Lower lobe of right lung (tissue), 2 donors: ENCODE data around the gene PPM1D. TPM values are rescaled to one million over a fixed set of nuclear protein-coding genes. Genes with fewer than 3 reads are reported as not detected.

Experiments
- ATAC-seq, 2 donors: fragments of 200-7000 bp; cut with Tn5 transposase; one replicate each; pipeline ENCODE4 v1.9.1; 2020 to 2022; ENCODE audit warnings: mild to moderate bottlenecking in 2 of 2, moderate library complexity in 2 of 2
- DNase-seq: peaks from one replicate; pipeline ENCODE4 v3.0.0-alpha.2; 2020
- H3K27ac ChIP-seq: fragments of 200-600 bp; one replicate; pipeline ENCODE4 v1.8.0; 2022
- H3K27me3 ChIP-seq: fragments of 200-600 bp; one replicate; pipeline ENCODE4 v1.8.0; 2022; ENCODE audit warnings: low read depth
- H3K36me3 ChIP-seq: fragments of 200-600 bp; one replicate; pipeline ENCODE4 v1.8.0; 2022; ENCODE audit warnings: mild to moderate bottlenecking
- H3K4me1 ChIP-seq: fragments of 200-600 bp; one replicate; pipeline ENCODE4 v1.8.0; 2022
- H3K4me3 ChIP-seq: fragments of 200-600 bp; one replicate; pipeline ENCODE4 v1.8.0; 2022; ENCODE audit warnings: mild to moderate bottlenecking
- H3K9me3 ChIP-seq: fragments of 200-600 bp; one replicate; pipeline ENCODE4 v1.8.0; 2022
- intact Hi-C: fragments of 100-400 bp; cut with DNase I; formaldehyde crosslinking; loops from one replicate; pipeline ENCODE4 v1.11.0; 2022
- total RNA-seq: library from RNA; stranded (reverse); fragmentation: NEBNext Ultra II Directional; extraction: Animal tissue kit (Norgen Biotek cat#: 25700); gene quantifications from one replicate; pipeline ENCODE4 v1.2.1, GENCODE V29; 2021
- TF ChIP-seq, protein P1 (sequence below): fragments of 200-600 bp; IDR thresholded peaks from one replicate; pipeline ENCODE4 v1.8.0; 2022; ENCODE audit warnings: antibody characterized with exemption, mild to moderate bottlenecking
- donor health status: DM: no; HTN: yes; CAD: no; lungs with severe emphysema.

PPM1D gene
- total RNA-seq, 1 donor from 2014 or later, result 21.3 TPM

DNA sequence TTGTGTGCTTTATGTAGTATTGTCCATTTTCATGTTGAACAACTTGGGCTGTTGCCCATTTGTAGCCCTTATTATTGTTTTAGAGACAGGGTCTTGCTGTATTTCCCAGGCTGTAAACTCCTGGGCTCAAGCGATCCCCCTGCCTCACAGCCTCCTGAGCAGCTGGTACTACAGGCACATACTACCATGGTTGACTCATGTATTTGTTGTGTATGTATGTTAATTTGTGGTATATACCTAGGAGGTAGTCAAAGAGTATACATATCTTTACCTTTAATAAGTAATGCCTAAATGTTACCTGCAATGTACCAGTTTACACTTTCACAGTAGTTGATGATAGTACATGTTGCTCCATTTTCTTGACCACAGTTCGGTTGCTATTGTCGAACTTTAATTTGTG lies 18.1 kb downstream of the PPM1D start:
- H3K4me3 ChIP-seq, result no peak overlapping the region
- H3K36me3 ChIP-seq, result peaks cover 4% of the 10 kb centered on the region
- H3K27me3 ChIP-seq, result no peaks in the 10 kb centered on the region
- intact Hi-C loops, result no loop called here
- DNase-seq (no peak), ATAC-seq (no peak)
- no peak overlapping the region for H3K27ac ChIP-seq
- TF ChIP-seq, protein P1, sequence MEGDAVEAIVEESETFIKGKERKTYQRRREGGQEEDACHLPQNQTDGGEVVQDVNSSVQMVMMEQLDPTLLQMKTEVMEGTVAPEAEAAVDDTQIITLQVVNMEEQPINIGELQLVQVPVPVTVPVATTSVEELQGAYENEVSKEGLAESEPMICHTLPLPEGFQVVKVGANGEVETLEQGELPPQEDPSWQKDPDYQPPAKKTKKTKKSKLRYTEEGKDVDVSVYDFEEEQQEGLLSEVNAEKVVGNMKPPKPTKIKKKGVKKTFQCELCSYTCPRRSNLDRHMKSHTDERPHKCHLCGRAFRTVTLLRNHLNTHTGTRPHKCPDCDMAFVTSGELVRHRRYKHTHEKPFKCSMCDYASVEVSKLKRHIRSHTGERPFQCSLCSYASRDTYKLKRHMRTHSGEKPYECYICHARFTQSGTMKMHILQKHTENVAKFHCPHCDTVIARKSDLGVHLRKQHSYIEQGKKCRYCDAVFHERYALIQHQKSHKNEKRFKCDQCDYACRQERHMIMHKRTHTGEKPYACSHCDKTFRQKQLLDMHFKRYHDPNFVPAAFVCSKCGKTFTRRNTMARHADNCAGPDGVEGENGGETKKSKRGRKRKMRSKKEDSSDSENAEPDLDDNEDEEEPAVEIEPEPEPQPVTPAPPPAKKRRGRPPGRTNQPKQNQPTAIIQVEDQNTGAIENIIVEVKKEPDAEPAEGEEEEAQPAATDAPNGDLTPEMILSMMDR, result no peak
- H3K4me1 ChIP-seq, result peaks cover 20% of the 10 kb centered on the region
- no peaks in the 10 kb centered on the region for H3K9me3 ChIP-seq

DNA sequence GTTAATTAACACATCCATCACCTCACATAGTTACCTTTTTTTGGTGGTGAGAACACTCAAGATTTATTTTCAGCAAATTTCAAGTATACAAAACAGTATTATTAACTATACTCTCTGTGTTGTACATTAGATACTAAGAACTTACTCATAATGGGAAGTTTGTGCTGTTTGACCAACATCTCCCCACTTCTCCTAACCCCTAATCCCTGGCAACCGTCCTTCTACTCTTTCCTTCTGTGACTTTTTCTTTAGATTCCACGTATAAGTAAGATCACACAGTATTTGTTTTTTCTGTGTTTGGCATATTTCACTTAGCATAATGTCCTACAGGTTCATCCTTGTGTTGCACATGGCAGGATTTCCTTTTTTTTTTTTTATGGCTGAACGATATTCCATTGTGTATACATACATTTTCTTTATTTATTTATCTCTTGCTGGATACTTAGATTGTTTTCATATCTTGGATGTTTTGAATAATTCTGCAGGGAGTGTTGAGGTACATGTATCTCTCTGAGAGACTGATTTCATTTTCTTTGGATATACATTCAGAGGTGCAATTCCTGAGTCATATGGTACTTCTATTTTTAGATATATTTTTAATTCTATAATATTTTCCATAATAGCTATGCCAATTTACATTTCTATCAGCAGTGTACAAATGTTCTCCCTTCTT lies 19.0 kb downstream of the PPM1D start:
- Histone ChIP-seq H3K36me3 (peaks cover 4% of the 10 kb centered on the region), H3K4me1 (peaks cover 14% of the 10 kb centered on the region), H3K9me3 (no peaks in the 10 kb centered on the region), H3K4me3 (no peak overlapping the region), H3K27me3 (no peaks in the 10 kb centered on the region), H3K27ac (no peak overlapping the region)
- TF ChIP-seq, protein P1, result no peak
- ATAC-seq, result no peak
- DNase-seq, result no peak
- intact Hi-C loops, result no loop called here

DNA sequence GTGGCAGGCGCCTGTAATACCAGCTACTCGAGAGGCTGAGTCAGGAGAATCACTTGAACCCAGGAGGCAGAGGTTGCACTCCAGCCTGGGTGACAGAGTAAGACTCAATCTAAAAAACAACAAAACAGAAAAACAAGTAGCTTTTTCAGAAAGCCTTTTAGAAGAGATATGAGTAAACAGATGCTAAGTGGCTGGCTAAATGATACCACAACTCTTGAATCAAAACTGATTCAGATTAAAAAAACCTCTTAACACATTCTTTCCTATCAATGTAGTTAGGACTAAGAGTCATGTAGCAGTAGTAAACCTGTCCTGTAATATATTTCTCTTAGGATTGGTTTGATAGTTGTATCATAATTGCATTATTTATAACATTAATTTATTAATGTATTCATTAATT lies 23.0 kb downstream of the PPM1D start:
- no peak overlapping the region for H3K4me3 ChIP-seq
- peaks cover 14% of the 10 kb centered on the region for H3K4me1 ChIP-seq
- H3K27ac ChIP-seq, result no peak overlapping the region
- intact Hi-C loops, result no loop called here
- no peak for DNase-seq
- ATAC-seq, result no peak
- no peaks in the 10 kb centered on the region for H3K27me3 ChIP-seq
- H3K9me3 ChIP-seq, result no peaks in the 10 kb centered on the region
- TF ChIP-seq, protein P1, result no peak
- H3K36me3 ChIP-seq, result peaks cover 31% of the 10 kb centered on the region

DNA sequence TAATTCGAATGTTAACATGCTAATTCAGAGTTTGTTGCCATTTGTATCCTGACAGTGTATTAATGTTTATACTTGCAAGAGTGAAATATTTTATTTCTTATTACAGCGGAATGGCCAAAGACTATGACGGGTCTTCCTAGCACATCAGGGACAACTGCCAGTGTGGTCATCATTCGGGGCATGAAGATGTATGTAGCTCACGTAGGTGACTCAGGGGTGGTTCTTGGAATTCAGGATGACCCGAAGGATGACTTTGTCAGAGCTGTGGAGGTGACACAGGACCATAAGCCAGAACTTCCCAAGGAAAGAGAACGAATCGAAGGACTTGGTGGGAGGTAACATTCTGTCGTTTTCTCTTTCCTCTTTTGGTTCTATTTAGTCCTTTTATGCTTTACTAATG lies 23.4 kb downstream of the PPM1D start:
- H3K9me3 ChIP-seq, result no peaks in the 10 kb centered on the region
- H3K27ac ChIP-seq, result no peak overlapping the region
- TF ChIP-seq, protein P1, result no peak
- no peaks in the 10 kb centered on the region for H3K27me3 ChIP-seq
- H3K4me1 ChIP-seq, result peaks cover 14% of the 10 kb centered on the region
- H3K4me3 ChIP-seq, result no peak overlapping the region
- peaks cover 35% of the 10 kb centered on the region for H3K36me3 ChIP-seq
- intact Hi-C loops, result no loop called here
- no peak for DNase-seq
- ATAC-seq, result no peak

DNA sequence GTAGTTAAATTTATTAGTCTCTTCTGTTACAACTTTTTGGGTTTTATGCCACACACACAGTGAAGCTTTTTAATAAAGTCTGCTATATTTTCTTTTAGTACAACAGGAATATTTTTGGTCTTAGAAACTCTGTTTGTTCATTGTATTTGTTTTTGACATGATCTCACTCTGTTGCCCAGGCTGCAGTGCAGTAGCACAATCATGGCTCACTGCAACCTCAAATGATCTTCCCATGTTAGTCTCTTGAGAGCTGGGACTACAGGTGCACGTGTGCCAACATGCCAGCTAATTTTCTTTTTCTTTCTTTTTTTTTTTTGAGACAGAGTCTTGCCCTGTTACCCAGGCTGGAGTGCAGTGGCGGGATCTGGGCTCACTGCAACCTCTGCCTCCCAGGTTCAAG lies 27.1 kb downstream of the PPM1D start:
- Histone ChIP-seq H3K27me3 (no peaks in the 10 kb centered on the region), H3K36me3 (peaks cover 35% of the 10 kb centered on the region), H3K9me3 (no peaks in the 10 kb centered on the region), H3K4me1 (no peaks in the 10 kb centered on the region), H3K27ac (no peak overlapping the region), H3K4me3 (no peak overlapping the region)
- intact Hi-C loops, result no loop called here
- no peak for DNase-seq
- ATAC-seq, result no peak
- TF ChIP-seq, protein P1, result no peak
